Astrocyte of the spinal cord (primary cell): ENCODE data around the gene UBL4A.

Experiments used
- DNase-seq: peaks from one replicate; pipeline ENCODE4 v3.0.0; 2011; ENCODE audit warnings: low read depth, low spot score
- H3K4me3 ChIP-seq: 2 replicates; pipeline ENCODE4 v1.5.1; 2011; ENCODE audit warnings: low read depth, mild to moderate bottlenecking, low read length, moderate library complexity
- CTCF ChIP-seq: IDR thresholded peaks from 2 replicates; pipeline ENCODE4 v1.5.1; 2012; ENCODE audit warnings: low read depth, mild to moderate bottlenecking, low read length, inconsistent platforms
- in situ Hi-C: cut with HindIII; loops from 2 replicates; pipeline ENCODE4 v1.10.0; 2017; ENCODE audit warnings: low sequenced_read_pairs

UBL4A gene

GRCh38 chrX:154495472-154495922 is 9.1 kb upstream of the UBL4A start:
- no peak for TF ChIP-seq CTCF
- DNase-seq = no peak
- in situ Hi-C loops = no loop called here
- no peak overlapping the region for H3K4me3 ChIP-seq

- in situ Hi-C loops = no loop called here
- no peak overlapping the region for H3K4me3 ChIP-seq
- no peak for DNase-seq
- no peak for TF ChIP-seq CTCF
These were observed 8.3 kb upstream of the UBL4A start for GRCh38 chrX:154494715-154495114.

GRCh38 chrX:154490414-154491083 is 4.1 kb upstream of the UBL4A start, which contains the start of gene SLC10A3:
SLC10A3 (minus strand) TSS chrX:154490629; CDS start chrX:154488940, 1,689 bp downstream.
- no peak for TF ChIP-seq CTCF
- DNase-seq = peak; percentile 95
- peak within 1 kb of the TSS; percentile 64 for H3K4me3 ChIP-seq
- in situ Hi-C loops = no loop called here

GRCh38 chrX:154490021-154490413 is 3.6 kb upstream of the UBL4A start:
- TF ChIP-seq CTCF = no peak
- in situ Hi-C loops = no loop called here
- H3K4me3 ChIP-seq = peak overlapping the region; percentile 53
- peak; percentile 41 for DNase-seq

- no peak for DNase-seq
- in situ Hi-C loops = no loop called here
- TF ChIP-seq CTCF = no peak
- no peak overlapping the region for H3K4me3 ChIP-seq
These were observed 2.8 kb upstream of the UBL4A start for GRCh38 chrX:154489182-154489581.

- no peak overlapping the region for H3K4me3 ChIP-seq
- in situ Hi-C loops = no loop called here
- no peak for DNase-seq
- no peak for TF ChIP-seq CTCF
These were observed 2.1 kb upstream of the UBL4A start for GRCh38 chrX:154488336-154489075.
